Mesenchymal stem cell (in vitro differentiated cells and primary cell): ENCODE results near the gene AQP9.

Source experiments
- DNase-seq: peaks from one replicate; pipeline ENCODE4 v3.0.0-alpha.2; 2013
- H2AFZ ChIP-seq: one replicate; pipeline ENCODE4 v1.6.1; 2013; ENCODE audit warnings: low read depth, mild to moderate bottlenecking, control low read depth, inconsistent platforms, low read length, moderate library complexity
- H2AK5ac ChIP-seq: 2 replicates; pipeline ENCODE4 v1.6.1; 2013; ENCODE audit warnings: low read length, moderate library complexity, mild to moderate bottlenecking, inconsistent platforms; ENCODE audit not compliant: severe bottlenecking
- H2BK120ac ChIP-seq: one replicate; pipeline ENCODE4 v1.6.1; 2013; ENCODE audit warnings: low read depth, mild to moderate bottlenecking, inconsistent platforms, low read length, moderate library complexity
- H2BK12ac ChIP-seq, 2 experiments: one replicate each; pipeline ENCODE4 v1.6.1; 2013; ENCODE audit warnings: inconsistent platforms in 2 of 2, low read length in 2 of 2, mild to moderate bottlenecking in 2 of 2, moderate library complexity in 2 of 2, control low read depth in 1 of 2
- H2BK15ac ChIP-seq: one replicate; pipeline ENCODE4 v1.6.1; 2013; ENCODE audit warnings: mild to moderate bottlenecking, low read depth, inconsistent platforms; ENCODE audit not compliant: poor library complexity, severe bottlenecking
- H2BK5ac ChIP-seq: 2 replicates; pipeline ENCODE4 v1.6.1; 2013; ENCODE audit warnings: low read depth, mild to moderate bottlenecking, low read length, control low read depth, inconsistent platforms; ENCODE audit not compliant: poor library complexity, severe bottlenecking
- H3K14ac ChIP-seq, 2 experiments: one replicate each; pipeline ENCODE4 v1.6.1; 2013; ENCODE audit warnings: inconsistent platforms in 2 of 2, low read length in 2 of 2, control low read depth in 1 of 2, mild to moderate bottlenecking in 1 of 2, moderate library complexity in 1 of 2
- H3K18ac ChIP-seq, 2 experiments: one replicate each; pipeline ENCODE4 v1.6.1; 2013; ENCODE audit warnings: inconsistent platforms in 2 of 2, low read length in 2 of 2, control low read depth in 1 of 2, low read depth in 1 of 2, mild to moderate bottlenecking in 1 of 2
- H3K23ac ChIP-seq, 2 experiments: one replicate each; pipeline ENCODE4 v1.6.1; 2013; ENCODE audit warnings: inconsistent platforms in 2 of 2, low read length in 2 of 2, mild to moderate bottlenecking in 2 of 2, moderate library complexity in 2 of 2, control low read depth in 1 of 2
- H3K27ac ChIP-seq: 2 replicates; pipeline ENCODE4 v1.5.1; 2013; ENCODE audit warnings: mild to moderate bottlenecking, moderate library complexity, low read length, control low read depth, inconsistent platforms; ENCODE audit not compliant: poor library complexity, severe bottlenecking
- H3K27me3 ChIP-seq, 2 experiments: 2 replicates each; pipeline versions ENCODE4 v1.6.1 to v1.7.0; 2013; ENCODE audit warnings: low read length in 2 of 2, mild to moderate bottlenecking in 2 of 2, moderate library complexity in 2 of 2, control low read depth in 1 of 2, inconsistent platforms in 1 of 2; ENCODE audit not compliant: control insufficient read depth in 1 of 2, insufficient read depth in 1 of 2
- H3K36me3 ChIP-seq, 2 experiments: 2 replicates each; pipeline versions ENCODE4 v1.6.1 to v1.7.0; 2013; ENCODE audit warnings: low read length in 2 of 2, control low read depth in 1 of 2, inconsistent platforms in 1 of 2, low read depth in 1 of 2, mild to moderate bottlenecking in 1 of 2; ENCODE audit not compliant: insufficient read depth in 2 of 2, control insufficient read depth in 1 of 2
- H3K4ac ChIP-seq, 2 experiments: one replicate each; pipeline ENCODE4 v1.6.1; 2013; ENCODE audit warnings: inconsistent platforms in 2 of 2, low read length in 2 of 2, mild to moderate bottlenecking in 2 of 2, moderate library complexity in 2 of 2, control low read depth in 1 of 2, low read depth in 1 of 2
- H3K4me1 ChIP-seq: 2 replicates; pipeline ENCODE4 v1.6.1; 2013; ENCODE audit warnings: low read depth, low read length, control low read depth; ENCODE audit not compliant: control insufficient read depth, insufficient read depth
- H3K4me2 ChIP-seq: 2 replicates; pipeline ENCODE4 v1.6.1; 2013; ENCODE audit warnings: low read length, mild to moderate bottlenecking, inconsistent platforms; ENCODE audit not compliant: poor library complexity, severe bottlenecking
- H3K4me3 ChIP-seq, 2 experiments: 2 replicates each; pipeline versions ENCODE4 v1.5.1 to v1.7.0; 2013; ENCODE audit warnings: low read length in 2 of 2, mild to moderate bottlenecking in 2 of 2, control low read depth in 1 of 2, low read depth in 1 of 2; ENCODE audit not compliant: insufficient read depth in 1 of 2
- H3K79me1 ChIP-seq: replicated peaks from 2 replicates; pipeline ENCODE4 v1.6.1; 2013; ENCODE audit warnings: mild to moderate bottlenecking, control low read depth, low read length, inconsistent platforms; ENCODE audit not compliant: poor library complexity, severe bottlenecking
- H3K9ac ChIP-seq: 2 replicates; pipeline ENCODE4 v1.7.0; 2013; ENCODE audit warnings: mild to moderate bottlenecking, low read length, moderate library complexity
- H3K9me3 ChIP-seq: 2 replicates; pipeline ENCODE4 v1.7.0; 2013; ENCODE audit warnings: mild to moderate bottlenecking, low read length; ENCODE audit not compliant: control insufficient read depth
- H4K8ac ChIP-seq: one replicate; pipeline ENCODE4 v1.6.1; 2013; ENCODE audit warnings: inconsistent platforms, mild to moderate bottlenecking, low read length, moderate library complexity
- H4K91ac ChIP-seq: one replicate; pipeline ENCODE4 v1.6.1; 2013; ENCODE audit warnings: mild to moderate bottlenecking, low read length, inconsistent platforms
- WGBS: methylation state at CpG from one replicate; pipeline ENCODE4 v1.1.7; 2013; ENCODE audit warnings: mixed read lengths; 5-methylcytosine and 5-hydroxymethylcytosine counted together

The AQP9 gene

DNA sequence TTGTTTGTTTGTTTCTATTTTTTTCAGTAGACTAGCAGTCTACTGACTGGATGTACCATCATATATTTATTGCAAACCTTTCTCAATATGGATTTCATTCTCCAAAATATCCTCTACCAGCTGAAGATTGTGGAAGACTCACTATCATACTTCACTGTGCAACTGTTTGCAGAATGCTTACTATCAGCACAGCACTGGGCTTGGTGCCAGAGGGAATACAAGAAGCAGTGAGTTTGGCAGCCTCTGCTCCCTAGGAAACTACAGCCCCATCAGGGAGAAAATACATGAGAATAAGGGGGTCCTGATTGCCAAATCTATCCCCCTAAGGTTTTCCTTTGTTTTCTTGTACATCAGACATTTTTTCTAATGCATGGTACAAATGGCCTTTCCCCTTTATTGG lies 27.5 kb downstream of the AQP9 start:
- Histone ChIP-seq H3K9me3 (no peaks in the 10 kb centered on the region), H3K4me1 (no peaks in the 10 kb centered on the region), H3K27ac (no peak overlapping the region), H3K23ac (no peak overlapping the region), H2AFZ (no peak overlapping the region), H2BK5ac (no peak overlapping the region), H4K91ac (no peak overlapping the region), H3K79me1 (no peaks in the 10 kb centered on the region), H2BK15ac (no peak overlapping the region), H3K36me3 (no peaks in the 10 kb centered on the region), H4K8ac (no peak overlapping the region), H3K4me2 (no peak overlapping the region), H3K27me3 (peaks cover 0 to 27% of the 10 kb centered on the region in 2 experiments), H3K4me3 (no peak overlapping the region), H3K4ac (no peak overlapping the region), H2BK120ac (no peak overlapping the region), H2AK5ac (no peak overlapping the region), H3K18ac (no peak overlapping the region), H3K14ac (no peak overlapping the region), H3K9ac (no peak overlapping the region), H2BK12ac (no peak overlapping the region)
- DNase-seq = no peak

DNA sequence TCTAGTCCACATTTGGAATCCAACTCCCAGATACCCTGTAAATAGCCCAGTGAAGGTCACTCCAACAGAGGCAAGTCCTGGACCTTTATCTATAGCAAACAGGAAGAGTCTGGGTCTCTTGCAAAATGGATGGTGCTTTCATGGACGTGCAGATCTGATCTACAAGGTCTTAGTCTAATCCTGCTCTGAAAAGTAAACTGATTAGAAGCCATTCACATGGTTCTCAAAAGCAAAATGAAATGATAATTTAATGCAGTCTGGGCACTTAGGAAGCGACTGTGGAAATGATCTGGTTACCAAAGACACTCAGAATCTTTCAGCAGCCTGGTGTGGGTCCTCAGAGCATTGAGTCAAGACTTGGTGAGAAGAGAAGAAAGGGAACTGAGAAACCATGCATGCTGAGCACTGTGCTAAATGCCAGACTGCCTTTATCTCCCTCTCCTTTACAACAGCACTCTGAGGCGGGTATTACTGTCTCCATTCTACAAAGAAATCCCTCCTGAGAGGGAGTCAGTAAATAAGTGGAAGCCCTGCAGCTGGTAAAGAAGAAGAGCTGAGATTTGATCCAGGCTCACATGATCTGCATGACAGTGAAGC lies 29.0 kb downstream of the AQP9 start:
- no peak overlapping the region for H2BK120ac ChIP-seq
- no peak overlapping the region for H2BK12ac ChIP-seq
- H2BK5ac ChIP-seq = no peak overlapping the region
- no peak overlapping the region for H4K91ac ChIP-seq
- no peak overlapping the region for H3K14ac ChIP-seq
- H2BK15ac ChIP-seq = no peak overlapping the region
- H3K4me2 ChIP-seq = no peak overlapping the region
- no peaks in the 10 kb centered on the region for H3K79me1 ChIP-seq
- no peak overlapping the region for H3K23ac ChIP-seq
- no peak for DNase-seq
- WGBS = 45% methylated on average over 2 of the region's 3 CpGs
- no peaks in the 10 kb centered on the region for H3K9me3 ChIP-seq
- no peak overlapping the region for H3K4ac ChIP-seq
- no peak overlapping the region for H3K9ac ChIP-seq
- H3K36me3 ChIP-seq = no peaks in the 10 kb centered on the region
- no peak overlapping the region for H4K8ac ChIP-seq
- no peaks in the 10 kb centered on the region for H3K4me1 ChIP-seq
- no peak overlapping the region for H3K4me3 ChIP-seq
- no peak overlapping the region for H3K18ac ChIP-seq
- no peak overlapping the region for H2AFZ ChIP-seq
- no peak overlapping the region for H3K27ac ChIP-seq
- H2AK5ac ChIP-seq = no peak overlapping the region
- H3K27me3 ChIP-seq = peaks cover 0 to 32% of the 10 kb centered on the region in 2 experiments

DNA sequence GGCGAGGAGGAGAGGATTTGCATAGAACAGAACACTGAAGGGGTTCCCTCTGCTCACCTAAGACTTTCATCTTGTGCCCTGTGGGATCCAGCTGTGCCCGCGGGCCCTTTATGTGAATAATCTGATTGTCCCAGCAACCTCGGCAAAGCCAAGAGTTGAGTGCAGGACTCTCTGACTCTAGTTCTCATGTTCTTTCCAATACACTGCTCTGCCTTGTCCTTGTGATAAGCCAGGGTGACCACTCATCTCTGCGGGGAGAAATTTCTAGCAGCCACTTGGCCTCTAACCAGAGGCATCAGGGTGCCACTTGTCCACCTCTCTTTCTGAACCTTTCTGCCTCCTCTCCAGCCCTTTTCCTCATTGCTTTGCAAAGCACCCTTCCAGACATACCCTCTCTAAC lies 31.8 kb downstream of the AQP9 start:
- H2BK120ac ChIP-seq = no peak overlapping the region
- no peak overlapping the region for H2AFZ ChIP-seq
- H3K4ac ChIP-seq = no peak overlapping the region
- no peak overlapping the region for H3K18ac ChIP-seq
- H2BK5ac ChIP-seq = no peak overlapping the region
- no peak overlapping the region for H4K91ac ChIP-seq
- WGBS = 81% methylated on average over 5 of the region's 5 CpGs
- DNase-seq = no peak
- no peak overlapping the region for H3K27ac ChIP-seq
- no peak overlapping the region for H3K14ac ChIP-seq
- no peak overlapping the region for H3K9ac ChIP-seq
- H4K8ac ChIP-seq = no peak overlapping the region
- H3K36me3 ChIP-seq = no peaks in the 10 kb centered on the region
- no peak overlapping the region for H2AK5ac ChIP-seq
- no peak overlapping the region for H2BK15ac ChIP-seq
- no peaks in the 10 kb centered on the region for H3K9me3 ChIP-seq
- H3K23ac ChIP-seq = no peak overlapping the region
- H3K79me1 ChIP-seq = no peaks in the 10 kb centered on the region
- H2BK12ac ChIP-seq = no peak overlapping the region
- no peaks in the 10 kb centered on the region for H3K4me1 ChIP-seq
- H3K4me3 ChIP-seq = no peak overlapping the region
- H3K4me2 ChIP-seq = no peak overlapping the region
- H3K27me3 ChIP-seq = peaks cover 4 to 54% of the 10 kb centered on the region in 2 experiments

DNA sequence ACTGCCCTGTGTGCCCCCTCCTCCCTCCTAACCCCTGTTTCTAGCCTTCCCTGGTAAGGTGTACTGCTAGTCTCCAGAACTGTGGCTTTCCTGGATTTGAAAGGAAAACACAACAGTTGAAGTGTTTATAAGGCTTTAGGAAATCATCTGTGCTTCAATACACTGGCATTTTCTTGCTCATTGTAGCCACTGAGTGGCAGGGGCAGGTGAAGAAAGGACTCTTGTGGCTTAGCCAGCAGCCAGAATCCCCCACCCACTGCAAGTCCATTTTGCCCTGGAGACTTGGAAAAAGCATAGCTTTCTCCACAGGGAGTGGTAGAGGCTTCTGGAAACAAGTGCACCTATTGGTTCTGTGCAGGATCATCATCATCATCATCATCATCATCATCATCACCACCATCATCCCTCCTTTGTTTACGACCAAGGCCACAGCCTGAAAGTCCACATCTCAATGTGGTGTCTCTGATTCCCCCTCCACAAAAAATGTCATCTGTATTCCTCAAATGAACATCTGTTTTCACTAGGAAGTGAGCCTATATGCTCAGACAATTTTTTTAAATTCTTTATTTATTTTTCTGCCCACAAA lies 33.4 kb downstream of the AQP9 start:
- H3K23ac ChIP-seq = no peak overlapping the region
- H2AFZ ChIP-seq = no peak overlapping the region
- H2BK12ac ChIP-seq = no peak overlapping the region
- no peaks in the 10 kb centered on the region for H3K4me1 ChIP-seq
- H2BK120ac ChIP-seq = no peak overlapping the region
- no peak overlapping the region for H4K91ac ChIP-seq
- no peak for DNase-seq
- no peak overlapping the region for H3K9ac ChIP-seq
- peaks cover 4 to 51% of the 10 kb centered on the region in 2 experiments for H3K27me3 ChIP-seq
- no peak overlapping the region for H3K14ac ChIP-seq
- no peak overlapping the region for H3K27ac ChIP-seq
- H3K4me2 ChIP-seq = no peak overlapping the region
- H3K36me3 ChIP-seq = no peaks in the 10 kb centered on the region
- H2BK15ac ChIP-seq = no peak overlapping the region
- no peak overlapping the region for H3K4me3 ChIP-seq
- no peak overlapping the region for H3K4ac ChIP-seq
- no peaks in the 10 kb centered on the region for H3K9me3 ChIP-seq
- no peak overlapping the region for H2AK5ac ChIP-seq
- no peak overlapping the region for H2BK5ac ChIP-seq
- 75% methylated on average over 1 of the region's 1 CpG for WGBS
- H3K18ac ChIP-seq = no peak overlapping the region
- H3K79me1 ChIP-seq = no peaks in the 10 kb centered on the region
- no peak overlapping the region for H4K8ac ChIP-seq
